NOMO-1 (cell line): ENCODE data around the gene ARPC1A.
"Not testable (repeated sequence)": the region's sequence is repeated elsewhere in the genome, so short reads cannot be mapped to it uniquely, and the experiment has no call there.

Source experiments
- DNase-seq, 2 experiments: peaks; one replicate each; lab custom pipeline; 2025; ENCODE audit not compliant: unreplicated experiment in 2 of 2; lab: John Stamatoyannopoulos, UW

The ARPC1A gene

DNA sequence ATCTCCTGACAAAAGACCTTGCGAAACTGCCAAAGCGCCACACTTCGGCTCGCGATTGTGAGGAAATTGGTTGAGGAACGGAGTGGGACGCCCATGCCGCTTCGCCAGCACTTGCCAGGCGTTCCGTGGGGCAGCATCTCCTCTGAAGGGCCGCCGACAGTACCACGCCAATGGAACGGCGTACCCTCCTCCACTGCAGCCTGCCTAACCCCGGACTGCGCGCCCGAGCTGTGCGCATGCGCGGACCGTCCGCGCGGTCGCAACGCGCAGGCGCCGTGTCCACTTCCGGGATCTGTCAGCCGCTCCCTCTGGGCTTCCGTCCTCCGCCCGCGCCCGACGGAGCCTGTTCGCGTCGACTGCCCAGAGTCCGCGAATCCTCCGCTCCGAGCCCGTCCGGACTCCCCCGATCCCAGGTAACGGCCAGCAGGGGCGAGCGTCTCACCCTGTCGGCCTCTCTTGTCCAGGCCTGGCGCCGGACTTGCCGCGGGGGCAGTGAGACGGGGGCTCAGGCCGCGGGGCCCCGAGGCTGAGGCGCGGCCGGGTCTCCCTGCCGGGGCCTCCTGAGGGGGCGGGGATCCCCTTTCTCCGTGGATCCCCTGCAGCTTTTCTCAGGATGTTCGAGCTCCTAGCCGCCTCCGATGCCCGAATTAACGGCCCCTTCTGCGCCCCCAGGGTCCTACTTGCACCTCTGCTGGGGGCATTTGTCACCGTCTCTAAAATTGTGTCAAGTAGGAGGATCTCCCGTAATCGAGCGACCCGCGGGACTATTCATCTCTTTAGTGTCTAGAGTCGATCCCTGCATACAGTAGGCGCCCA is at the start of gene ARPC1A:
ARPC1A (plus strand) TSS at position 307 of the 816 bp plus-strand sequence. CDS start 7,456 bp downstream, outside the sequence.
- DNase-seq: peak; percentile 94 to 95

GRCh38 chr7:99278180-99278579 is 47.5 kb upstream of the ARPC1A start:
- no peak for DNase-seq

- not testable (repeated sequence) for DNase-seq
Observed at GRCh38 chr7:99284165-99284564, 41.5 kb upstream of the ARPC1A start.

- DNase-seq: no peak
Observed at GRCh38 chr7:99287779-99288534, 37.7 kb upstream of the ARPC1A start.

DNA sequence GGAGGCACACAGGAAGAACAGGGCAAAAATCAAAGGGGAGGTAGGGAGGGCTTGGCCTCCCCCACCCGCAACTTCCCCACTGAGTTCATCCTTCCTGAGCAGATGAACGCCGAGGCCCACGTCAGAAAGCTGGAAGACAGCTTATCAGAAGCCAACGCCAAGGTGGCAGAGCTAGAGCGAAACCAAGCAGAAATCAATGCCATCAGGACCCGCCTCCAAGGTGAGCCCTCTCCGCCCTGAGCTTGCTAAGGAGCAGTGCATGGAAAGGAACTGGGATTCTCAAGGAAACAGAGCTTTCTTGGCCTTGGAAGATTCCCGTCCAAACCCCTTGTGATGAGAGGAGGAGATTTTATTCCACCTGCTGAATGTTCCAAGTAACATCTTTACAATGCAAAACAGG is 36.5 kb upstream of the ARPC1A start:
- DNase-seq: no peak

DNA sequence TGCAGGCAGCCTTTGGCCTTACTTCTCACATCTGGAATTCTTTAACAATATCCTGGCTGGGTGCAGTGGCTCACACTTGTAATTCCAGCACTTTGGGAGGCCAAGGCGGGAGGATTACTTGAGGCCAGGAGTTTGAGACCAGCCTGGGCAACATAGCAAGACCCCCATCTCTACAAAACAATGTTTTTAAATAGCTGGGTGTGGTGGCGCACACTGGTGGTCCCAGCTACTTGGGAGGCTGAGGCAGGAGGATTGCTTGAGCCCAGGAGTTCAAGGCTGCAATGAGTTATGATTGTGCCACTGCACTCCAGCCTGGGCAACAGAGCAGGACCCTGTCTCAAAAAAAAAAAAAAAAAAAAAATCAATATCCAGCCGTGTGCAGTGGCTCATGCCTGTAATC is 35.5 kb upstream of the ARPC1A start:
- not testable (repeated sequence) for DNase-seq

GRCh38 chr7:99290980-99291607 is 34.6 kb upstream of the ARPC1A start:
- DNase-seq: no peak

- DNase-seq: no peak
Observed at GRCh38 chr7:99292127-99292526, 33.6 kb upstream of the ARPC1A start.

GRCh38 chr7:99293167-99293566 is 32.5 kb upstream of the ARPC1A start:
- no peak for DNase-seq

DNA sequence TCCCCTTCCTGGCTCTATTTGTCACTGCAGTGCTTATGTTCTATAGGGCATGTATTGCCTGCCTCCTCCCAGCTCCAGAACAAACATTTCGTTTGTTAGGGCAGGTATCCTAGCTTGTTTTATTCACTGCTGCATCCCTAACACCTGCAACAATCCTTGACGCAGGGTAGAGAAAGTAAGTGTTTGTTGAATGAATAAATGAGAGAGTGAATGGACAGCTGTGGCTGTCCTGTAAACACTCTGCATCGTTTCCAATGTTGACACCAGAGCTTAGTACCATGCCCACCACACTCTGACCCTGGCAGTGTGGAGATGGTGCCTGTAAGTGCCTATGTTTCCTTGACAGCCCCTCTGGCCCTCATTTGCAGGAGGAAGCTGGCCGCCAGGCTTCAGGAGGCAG is 32.0 kb upstream of the ARPC1A start:
- DNase-seq: no peak

GRCh38 chr7:99296471-99296870 is 29.2 kb upstream of the ARPC1A start:
- DNase-seq: no peak

DNA sequence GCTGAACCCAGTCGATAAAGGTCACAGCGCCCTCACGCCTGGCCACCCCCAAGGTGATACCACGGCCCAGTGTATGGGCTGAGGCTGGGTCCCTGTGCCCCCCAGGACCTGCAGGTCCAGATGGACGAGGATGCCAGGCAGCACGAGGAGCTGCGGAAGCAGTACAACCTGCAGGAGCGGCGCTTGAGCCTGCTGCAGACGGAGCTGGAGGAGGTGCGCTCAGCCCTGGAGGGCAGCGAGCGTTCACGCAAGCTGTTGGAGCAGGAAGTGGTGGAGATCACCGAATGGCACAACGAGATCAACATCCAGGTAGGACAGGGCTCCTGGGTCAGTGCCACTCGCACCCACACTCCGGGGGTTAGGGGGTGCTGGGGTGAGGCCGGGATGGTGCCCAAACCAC is 24.2 kb upstream of the ARPC1A start:
- DNase-seq: no peak

DNA sequence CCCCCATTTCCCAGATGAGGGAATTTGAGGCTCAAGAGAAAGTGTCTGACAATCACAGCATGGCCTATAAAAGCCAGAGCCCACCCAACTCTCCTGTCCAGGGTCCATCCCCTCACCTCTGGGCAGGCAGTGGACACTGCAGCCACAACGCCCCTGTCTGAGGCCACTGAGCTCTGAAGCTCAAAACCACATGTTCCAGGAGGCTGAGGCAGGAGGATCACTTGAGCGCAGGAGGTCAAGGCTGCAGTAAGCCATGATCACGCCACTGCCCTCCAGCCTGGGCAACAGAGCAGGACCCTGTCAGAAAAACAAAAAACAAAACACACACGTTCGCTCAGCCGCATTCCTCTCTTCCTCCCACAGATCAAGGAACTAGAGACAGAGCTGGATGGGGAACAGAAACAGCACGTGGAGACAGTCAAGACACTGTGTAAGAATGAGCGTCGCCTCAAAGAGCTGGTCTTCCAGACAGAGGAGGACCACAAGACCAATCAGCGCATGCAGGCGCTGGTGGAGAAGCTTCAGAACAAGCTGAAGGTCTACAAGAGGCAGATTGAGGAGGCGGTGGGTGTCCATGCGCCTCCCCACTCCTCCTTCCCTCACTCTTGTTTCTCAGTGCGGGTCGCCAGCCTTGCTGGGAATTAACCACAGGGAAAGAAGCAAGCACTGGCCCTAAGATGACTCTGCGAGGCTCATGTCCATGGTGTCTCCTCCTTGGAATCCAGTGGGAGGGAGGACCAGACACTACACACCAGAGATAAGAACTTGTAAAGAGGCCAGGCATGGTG is 20.0 kb upstream of the ARPC1A start:
- peak in 1 of 2 experiments; percentile 44 for DNase-seq

DNA sequence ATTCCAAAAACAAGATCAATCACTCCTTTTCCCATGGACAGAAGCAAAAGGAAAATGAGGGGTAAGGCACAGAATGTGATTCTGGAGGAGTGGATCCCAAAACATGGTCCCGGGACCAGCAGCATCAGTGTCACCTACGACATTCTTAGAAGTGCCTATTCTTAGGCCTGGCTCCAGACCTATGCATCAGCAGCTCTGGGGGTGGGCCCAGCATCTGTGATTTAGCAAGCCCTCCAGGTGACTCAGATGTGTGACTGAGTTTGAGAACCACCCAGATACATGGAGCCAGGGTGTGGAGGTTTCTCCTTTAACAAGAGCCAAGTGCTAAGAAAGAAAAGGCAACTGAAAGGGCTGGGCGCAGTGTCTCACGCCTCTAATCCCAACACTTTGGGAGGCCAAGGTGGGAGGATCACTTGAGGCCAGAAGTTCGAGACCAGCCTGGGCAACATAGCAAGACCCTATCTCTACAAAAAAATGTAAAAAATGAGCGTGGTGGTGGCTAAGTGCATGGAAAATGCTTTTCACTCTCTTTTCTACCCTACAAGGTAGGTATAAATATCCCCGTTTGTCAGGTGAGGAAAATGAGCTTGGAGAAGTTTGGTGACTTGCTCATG is 17.1 kb upstream of the ARPC1A start:
- no peak for DNase-seq

DNA sequence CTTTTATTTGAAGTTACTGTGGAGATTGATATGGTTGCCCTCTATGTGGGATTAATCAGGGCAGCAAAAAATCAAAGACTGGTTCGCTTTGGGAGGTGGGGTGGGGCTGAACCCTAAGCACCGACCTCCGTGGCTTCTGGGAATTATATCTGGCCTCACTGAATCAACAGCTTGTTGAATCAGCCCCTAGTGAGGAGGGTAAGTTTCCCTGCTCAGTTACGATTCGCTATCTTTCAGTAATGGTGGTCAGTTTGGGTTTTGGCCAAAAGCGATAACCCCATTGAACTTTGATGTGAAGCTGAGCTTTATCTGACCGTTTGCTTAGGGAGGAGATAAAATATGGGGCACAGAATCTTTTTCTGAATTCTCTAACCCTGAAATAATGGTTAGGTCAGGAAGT is 16.6 kb upstream of the ARPC1A start:
- no peak for DNase-seq

GRCh38 chr7:99310004-99310403 is 15.7 kb upstream of the ARPC1A start:
- no peak for DNase-seq

DNA sequence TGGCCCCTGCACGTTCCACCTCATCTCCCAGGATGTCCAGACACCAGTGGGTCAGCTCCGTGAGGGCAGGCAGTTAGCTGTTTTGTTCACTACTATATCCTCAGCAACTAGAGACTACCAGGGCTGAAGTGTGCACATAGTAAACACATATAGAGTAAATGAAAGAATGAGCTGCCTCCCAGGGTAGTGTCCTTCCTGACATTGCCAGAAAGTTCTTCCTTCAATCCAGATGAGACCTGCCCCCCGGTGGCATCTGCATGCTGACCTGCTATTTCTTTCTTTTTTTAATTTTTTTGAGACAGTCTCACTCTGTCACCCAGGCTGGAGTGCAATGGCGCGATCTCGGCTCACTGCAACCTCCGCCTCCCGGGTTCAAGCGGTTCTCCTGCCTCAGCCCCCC is 14.0 kb upstream of the ARPC1A start:
- DNase-seq: peak in 1 of 2 experiments; percentile 6

- DNase-seq: peak; percentile 43 to 75
Observed at GRCh38 chr7:99312316-99313203, 13.1 kb upstream of the ARPC1A start.

GRCh38 chr7:99313204-99313573 is 12.5 kb upstream of the ARPC1A start:
- no peak for DNase-seq
